Measurements from ENCODE around the gene PARD3.

PARD3 gene

GRCh38 chr10:34775044-34775637 lies 40.0 kb downstream of the PARD3 start:
- no peak for TF ChIP-seq CTCF (IDR thresholded peaks at IDR 0.05; ENCODE audit: insufficient read depth, low read length, poor library complexity, severe bottlenecking)
- Histone ChIP-seq H3K27me3 (replicated peaks; ENCODE audit: control insufficient read depth, insufficient read depth, low read length) (no peaks in the 10 kb centered on the region; the same call in 1 of the 2 replicates), H3K36me3 (ENCODE audit: control insufficient read depth, insufficient read depth, low read length) (no peaks in the 10 kb centered on the region), H3K4me3 (replicated peaks; ENCODE audit: low read depth, low read length) (no peak overlapping the region)
- DNase-seq (ENCODE audit: extremely low read depth, insufficient read length) = peak; percentile 34

GRCh38 chr10:34773636-34774630 lies 41.2 kb downstream of the PARD3 start:
- H3K27me3 ChIP-seq (replicated peaks; ENCODE audit: control insufficient read depth, insufficient read depth, low read length) = no peaks in the 10 kb centered on the region; the same call in 1 of the 2 replicates
- DNase-seq (ENCODE audit: extremely low read depth, insufficient read length) = no peak
- H3K4me3 ChIP-seq (replicated peaks; ENCODE audit: low read depth, low read length) = no peak overlapping the region
- no peaks in the 10 kb centered on the region for H3K36me3 ChIP-seq (ENCODE audit: control insufficient read depth, insufficient read depth, low read length)
- TF ChIP-seq CTCF (IDR thresholded peaks at IDR 0.05; ENCODE audit: insufficient read depth, low read length, poor library complexity, severe bottlenecking) = no peak

GRCh38 chr10:34771525-34771924 lies 43.6 kb downstream of the PARD3 start:
- no peaks in the 10 kb centered on the region; the same call in 1 of the 2 replicates for H3K27me3 ChIP-seq (replicated peaks; ENCODE audit: control insufficient read depth, insufficient read depth, low read length)
- H3K4me3 ChIP-seq (replicated peaks; ENCODE audit: low read depth, low read length) = no peak overlapping the region
- DNase-seq (ENCODE audit: extremely low read depth, insufficient read length) = no peak
- TF ChIP-seq CTCF (IDR thresholded peaks at IDR 0.05; ENCODE audit: insufficient read depth, low read length, poor library complexity, severe bottlenecking) = no peak
- no peaks in the 10 kb centered on the region for H3K36me3 ChIP-seq (ENCODE audit: control insufficient read depth, insufficient read depth, low read length)

GRCh38 chr10:34771106-34771505 lies 44.0 kb downstream of the PARD3 start:
- no peak for TF ChIP-seq CTCF (IDR thresholded peaks at IDR 0.05; ENCODE audit: insufficient read depth, low read length, poor library complexity, severe bottlenecking)
- Histone ChIP-seq H3K27me3 (replicated peaks; ENCODE audit: control insufficient read depth, insufficient read depth, low read length) (no peaks in the 10 kb centered on the region; the same call in 1 of the 2 replicates), H3K4me3 (replicated peaks; ENCODE audit: low read depth, low read length) (no peak overlapping the region), H3K36me3 (ENCODE audit: control insufficient read depth, insufficient read depth, low read length) (no peaks in the 10 kb centered on the region)
- no peak for DNase-seq (ENCODE audit: extremely low read depth, insufficient read length)

GRCh38 chr10:34769899-34770298 lies 45.2 kb downstream of the PARD3 start:
- Histone ChIP-seq H3K27me3 (replicated peaks; ENCODE audit: control insufficient read depth, insufficient read depth, low read length) (no peaks in the 10 kb centered on the region; the same call in 1 of the 2 replicates), H3K36me3 (ENCODE audit: control insufficient read depth, insufficient read depth, low read length) (no peaks in the 10 kb centered on the region), H3K4me3 (replicated peaks; ENCODE audit: low read depth, low read length) (no peak overlapping the region)
- no peak for DNase-seq (ENCODE audit: extremely low read depth, insufficient read length)
- TF ChIP-seq CTCF (IDR thresholded peaks at IDR 0.05; ENCODE audit: insufficient read depth, low read length, poor library complexity, severe bottlenecking) = no peak

Data from GM06990 (cell line).